HCT116 (cell line): ENCODE data around the gene CD22. TPM values are rescaled to one million over a fixed set of nuclear protein-coding genes. Genes with fewer than 3 reads are reported as not detected.

Source experiments
- ATAC-seq: fragments of 200-7000 bp; cut with Tn5 transposase; 2 replicates; pipeline ENCODE4 v1.9.1; 2020; ENCODE audit warnings: mild to moderate bottlenecking, moderate library complexity
- BruUV-seq: library from RNA; stranded (reverse); fragments of 400-500 nt; replicated peaks from 2 replicates; lab custom pipeline; 2021; lab: Mats Ljungman, UMichigan
- CTCF ChIA-PET: fragments of 300-600 bp; sonication (Branson Sonifier 250); formaldehyde crosslinking; loops from one replicate; lab custom pipeline; 2021; ENCODE audit warnings: antibody characterized with exemption; lab: Charles Lee
- POLR2A ChIA-PET: fragments of 300-600, 350-600 bp; sonication (Branson Sonifier 250); formaldehyde crosslinking; loops from one replicate; lab custom pipeline; 2021; ENCODE audit warnings: antibody characterized with exemption; lab: Charles Lee
- RAD21 ChIA-PET, 2 experiments: fragments of 300-600 bp; sonication (Branson Sonifier 250); formaldehyde crosslinking; loops; one replicate each; lab custom pipeline; 2023; ENCODE audit warnings: low total read pairs in 2 of 2; ENCODE audit not compliant: uncharacterized antibody in 2 of 2, unreplicated experiment in 2 of 2, low non-redundant PET in 1 of 2; lab: Charles Lee
- DNase-seq: peaks from one replicate; pipeline ENCODE4 v3.0.0-alpha.2; 2010; ENCODE audit warnings: low read depth, low spot score
- H2AFZ ChIP-seq: fragments of 200-600 bp; shearing (Covaris generic), sonication (generic); 2 replicates; pipeline ENCODE4 v1.6.1; 2017; ENCODE audit warnings: low read depth, mixed run types, mixed read lengths, antibody characterized with exemption, low read length; ENCODE audit not compliant: poor library complexity, severe bottlenecking
- H3K27ac ChIP-seq: 2 replicates; pipeline ENCODE4 v1.5.1; 2012; ENCODE audit warnings: low read depth, low read length
- H3K27me3 ChIP-seq: fragments of 200-600 bp; sonication (generic); 2 replicates; pipeline ENCODE4 v1.6.1; 2016; ENCODE audit warnings: mixed run types, low read length, mixed read lengths; ENCODE audit not compliant: insufficient read depth
- H3K36me3 ChIP-seq, 2 experiments: fragments of 200-500 bp in 1 of 2; fragments of 200-600 bp in 1 of 2; sonication (Bioruptor generic) in 1 of 2; sonication (generic) in 1 of 2; 2 replicates each; pipeline versions ENCODE4 v1.5.1 to v1.6.1; 2014 to 2016; ENCODE audit warnings: low read length in 2 of 2, inconsistent platforms in 1 of 2, mixed read lengths in 1 of 2, mixed run types in 1 of 2; ENCODE audit not compliant: insufficient read depth in 2 of 2, control insufficient read depth in 1 of 2
- H3K4me1 ChIP-seq, 2 experiments: fragments of 200-600 bp in 1 of 2; sonication (generic) in 1 of 2; 2 replicates each; pipeline versions ENCODE4 v1.5.1 to v1.6.1; 2012 to 2017; ENCODE audit warnings: low read length in 2 of 2, inconsistent platforms in 1 of 2, mild to moderate bottlenecking in 1 of 2, mixed read lengths in 1 of 2, mixed run types in 1 of 2, moderate library complexity in 1 of 2; ENCODE audit not compliant: insufficient read depth in 2 of 2, control insufficient read depth in 1 of 2
- H3K4me2 ChIP-seq: fragments of 200-600 bp; sonication (generic); 2 replicates; pipeline ENCODE4 v1.6.1; 2017; ENCODE audit warnings: mixed run types, low read length, mixed read lengths
- H3K4me3 ChIP-seq, 2 experiments: fragments of 200-600 bp in 1 of 2; sonication (generic) in 1 of 2; replicated peaks in 1 of 2; 2 replicates each; pipeline ENCODE4 v1.5.1; 2011 to 2016; ENCODE audit warnings: low read length in 2 of 2, control low read depth in 1 of 2, low read depth in 1 of 2, mild to moderate bottlenecking in 1 of 2, mixed read lengths in 1 of 2, mixed run types in 1 of 2
- H3K79me2 ChIP-seq: fragments of 200-600 bp; sonication (generic); 2 replicates; pipeline ENCODE4 v1.6.1; 2017; ENCODE audit warnings: mild to moderate bottlenecking, mixed run types, low read length, moderate library complexity, mixed read lengths; ENCODE audit not compliant: insufficient read depth
- H3K9ac ChIP-seq: fragments of 200-600 bp; sonication (generic); 2 replicates; pipeline ENCODE4 v1.6.1; 2016; ENCODE audit warnings: low read length, mixed read lengths
- H3K9me2 ChIP-seq: fragments of 200-600 bp; sonication (generic), shearing (Covaris generic); 2 replicates; pipeline ENCODE4 v1.6.1; 2017; ENCODE audit warnings: mixed run types, mild to moderate bottlenecking, moderate library complexity; ENCODE audit not compliant: insufficient read depth
- H3K9me3 ChIP-seq, 2 experiments: fragments of 200-500 bp in 1 of 2; fragments of 200-600 bp in 1 of 2; sonication (Bioruptor generic) in 1 of 2; sonication (generic) in 1 of 2; 2 replicates each; pipeline ENCODE4 v1.6.1; 2014 to 2017; ENCODE audit warnings: low read length in 2 of 2, mixed read lengths in 2 of 2, inconsistent platforms in 1 of 2, low read depth in 1 of 2, mild to moderate bottlenecking in 1 of 2, mixed run types in 1 of 2, moderate library complexity in 1 of 2; ENCODE audit not compliant: control insufficient read depth in 1 of 2, insufficient read depth in 1 of 2
- H4K20me1 ChIP-seq: fragments of 200-600 bp; sonication (generic), shearing (Covaris generic); 2 replicates; pipeline ENCODE4 v1.6.1; 2017; ENCODE audit warnings: mixed run types, mild to moderate bottlenecking, moderate library complexity; ENCODE audit not compliant: insufficient read depth
- ATF3 ChIP-seq: IDR thresholded peaks from 2 replicates; pipeline ENCODE4 v1.6.1; 2012
- CBX3 ChIP-seq: IDR thresholded peaks from 2 replicates; pipeline ENCODE4 v1.6.1; 2012; ENCODE audit warnings: low read depth
- CEBPB ChIP-seq: IDR thresholded peaks from 2 replicates; pipeline ENCODE4 v1.6.1; 2012; ENCODE audit warnings: low read depth
- CTCF ChIP-seq, 3 experiments: fragments of 200-600 bp in 1 of 3; sonication (generic) in 1 of 3; IDR thresholded peaks in 2 of 3; conservative IDR thresholded peaks in 1 of 3; 2 replicates each; pipeline ENCODE4 v1.5.1; 2012 to 2017; ENCODE audit warnings: low read depth in 2 of 3, low read length in 2 of 3, antibody characterized with exemption in 1 of 3, borderline replicate concordance in 1 of 3, control low read depth in 1 of 3, mild to moderate bottlenecking in 1 of 3, mixed read lengths in 1 of 3, mixed run types in 1 of 3, moderate library complexity in 1 of 3; ENCODE audit not compliant: insufficient read depth in 1 of 3
- ELF1 ChIP-seq: IDR thresholded peaks from 2 replicates; pipeline ENCODE4 v1.6.1; 2012; ENCODE audit warnings: low read depth, borderline replicate concordance
- EZH2phosphoT487 ChIP-seq: fragments of 200-600 bp; IDR thresholded peaks from 2 replicates; pipeline ENCODE4 v1.6.1; 2018; ENCODE audit warnings: antibody characterized with exemption, borderline replicate concordance
- FOSL1 ChIP-seq: IDR thresholded peaks from 2 replicates; pipeline ENCODE4 v1.6.1; 2012; ENCODE audit warnings: low read depth
- JUND ChIP-seq: IDR thresholded peaks from 2 replicates; pipeline ENCODE4 v1.6.1; 2012
- POLR2A ChIP-seq: IDR thresholded peaks from 2 replicates; pipeline ENCODE4 v1.7.0; 2011; ENCODE audit warnings: borderline replicate concordance; ENCODE audit not compliant: insufficient read depth, insufficient read length; ENCODE audit errors: extremely low read depth
- POLR2AphosphoS5 ChIP-seq: IDR thresholded peaks from 2 replicates; pipeline ENCODE4 v1.6.1; 2011; ENCODE audit warnings: mild to moderate bottlenecking, low read depth, low read length, moderate library complexity
- RAD21 ChIP-seq: IDR thresholded peaks from 2 replicates; pipeline ENCODE4 v1.6.1; 2012; ENCODE audit warnings: low read depth, mild to moderate bottlenecking
- SIN3A ChIP-seq: IDR thresholded peaks from 2 replicates; pipeline ENCODE4 v1.6.1; 2012; ENCODE audit warnings: low read depth
- SP1 ChIP-seq: IDR thresholded peaks from 2 replicates; pipeline ENCODE4 v1.6.1; 2012; ENCODE audit warnings: low read depth
- SRF ChIP-seq: IDR thresholded peaks from 2 replicates; pipeline ENCODE4 v1.6.1; 2012; ENCODE audit warnings: low read depth
- YY1 ChIP-seq: IDR thresholded peaks from 2 replicates; pipeline ENCODE4 v1.6.1; 2011; ENCODE audit warnings: low read length, low read depth, moderate library complexity, mild to moderate bottlenecking; ENCODE audit not compliant: insufficient replicate concordance; ENCODE audit errors: extremely low read depth
- ZBTB33 ChIP-seq: IDR thresholded peaks from 2 replicates; pipeline ENCODE4 v1.6.1; 2011; ENCODE audit warnings: mild to moderate bottlenecking, low read length, moderate library complexity; ENCODE audit not compliant: insufficient replicate concordance; ENCODE audit errors: extremely low read depth
- ZFX ChIP-seq: fragments of 450-650 bp; IDR thresholded peaks from 2 replicates; pipeline ENCODE4 v1.6.1; 2017
- ZNF274 ChIP-seq: fragments of 200-500 bp; sonication (Bioruptor generic); IDR thresholded peaks from 2 replicates; pipeline ENCODE4 v1.6.1; 2014; ENCODE audit warnings: mild to moderate bottlenecking, low read depth, low read length, inconsistent platforms
- intact Hi-C: fragments of 100-400 bp; cut with micrococcal nuclease; formaldehyde crosslinking; loops from 2 replicates; pipeline ENCODE4 v1.10.0; 2022
- total RNA-seq: library from RNA; stranded (reverse); gene quantifications from one replicate; pipeline ENCODE4 v1.2.1, GENCODE V29; 2021; ENCODE audit not compliant: unreplicated experiment

Gene CD22
- total RNA-seq, 1 experiment from 2014 or later = 7.0 TPM

- Histone ChIP-seq H3K4me3 (no peak overlapping the region), H3K9me3 (no peaks in the 10 kb centered on the region), H2AFZ (no peak overlapping the region), H3K4me2 (no peak overlapping the region), H3K79me2 (no peaks in the 10 kb centered on the region), H3K9me2 (no peaks in the 10 kb centered on the region), H3K9ac (no peak overlapping the region), H3K4me1 (peaks cover 0 to 7% of the 10 kb centered on the region in 2 experiments; a peak in 1 of 4 replicates), H3K27ac (no peak overlapping the region), H3K36me3 (no peaks in the 10 kb centered on the region), H3K27me3 (no peaks in the 10 kb centered on the region), H4K20me1 (no peaks in the 10 kb centered on the region)
- DNase-seq (no peak), ATAC-seq (no peak)
- no peak for TF ChIP-seq SIN3A
- no peak for TF ChIP-seq ELF1
- no peak for TF ChIP-seq CTCF (IDR thresholded peaks at IDR 0.05 in 2 of 3, conservative IDR thresholded peaks at IDR 0.05 in 1 of 3; ENCODE audit: borderline replicate concordance in 1 of 3, insufficient read depth in 1 of 3, low read depth in 2 of 3, low read length in 2 of 3)
- TF ChIP-seq ATF3 = no peak
- no peak for TF ChIP-seq ZNF274
- no peak for TF ChIP-seq EZH2phosphoT487
- TF ChIP-seq YY1 = no peak
- no peak for TF ChIP-seq CBX3
- no peak for TF ChIP-seq RAD21
- TF ChIP-seq JUND = no peak
- TF ChIP-seq SP1 = no peak
- TF ChIP-seq CEBPB = no peak
- TF ChIP-seq POLR2A = no peak
- TF ChIP-seq ZBTB33 = no peak
- no peak for TF ChIP-seq FOSL1
- TF ChIP-seq SRF = no peak
- no peak for TF ChIP-seq ZFX
- TF ChIP-seq POLR2AphosphoS5 = no peak
- ChIA-PET POLR2A (no interaction called here), RAD21 (no interaction called here), CTCF (no interaction called here)
- BruUV-seq = no TSS peak
- intact Hi-C loops = loop anchor here (10.0 kb wide), 1 partner anchor 364 kb away; the partner anchor contains the start of gene KMT2B
These were observed 21.6 kb downstream of the CD22 start for GRCh38 chr19:35350591-35350990.
